Endothelial cell of umbilical vein (primary cell): Measurements from ENCODE around the gene SLC25A13. TPM values are rescaled to one million over a fixed set of nuclear protein-coding genes. Genes with fewer than 3 reads are reported as not detected.
"Not testable (repeated sequence)": the region's sequence is repeated elsewhere in the genome, so short reads cannot be mapped to it uniquely, and the experiment has no call there.

Experiments
- BruUV-seq: library from RNA; stranded (reverse); fragments of 400-500 nt; replicated peaks from 2 replicates; lab custom pipeline; 2021; lab: Mats Ljungman, UMichigan
- CTCF ChIA-PET: fragments of 300-600, 350-600 bp; sonication (Branson Sonifier 250); formaldehyde crosslinking; loops from one replicate; lab custom pipeline; 2021; ENCODE audit warnings: antibody characterized with exemption, inconsistent platforms; lab: Charles Lee
- POLR2A ChIA-PET: fragments of 300-600, 350-600 bp; sonication (Branson Sonifier 250); formaldehyde crosslinking; loops from one replicate; lab custom pipeline; 2021; ENCODE audit warnings: antibody characterized with exemption, inconsistent platforms; lab: Charles Lee
- DNase-seq: peaks from one replicate; pipeline ENCODE4 v3.0.0-alpha.2; 2011; ENCODE audit warnings: low read depth, low spot score
- FAIRE-seq: peaks from 2 replicates; lab custom pipeline; 2011; peaks lifted over from hg19 to GRCh38; lab: Jason Lieb, UNC
- H2AFZ ChIP-seq: 2 replicates; pipeline ENCODE4 v1.6.0; 2012; ENCODE audit warnings: low read depth, low read length, control low read depth, inconsistent platforms
- H3K27ac ChIP-seq: 2 replicates; pipeline ENCODE4 v1.5.1; 2011; ENCODE audit warnings: low read depth, mild to moderate bottlenecking, control low read depth, low read length, moderate library complexity; ENCODE audit not compliant: insufficient read depth
- H3K27me3 ChIP-seq, 2 experiments: 2 replicates each; pipeline versions ENCODE4 v1.6.0 to v1.6.1; 2011; ENCODE audit warnings: low read length in 2 of 2, mixed read lengths in 1 of 2; ENCODE audit not compliant: control insufficient read depth in 2 of 2, insufficient read depth in 2 of 2
- H3K36me3 ChIP-seq, 2 experiments: 2 replicates in 1 of 2; 3 replicates in 1 of 2; pipeline ENCODE4 v1.5.1; 2011; ENCODE audit warnings: low read length in 2 of 2, mild to moderate bottlenecking in 1 of 2, moderate library complexity in 1 of 2; ENCODE audit not compliant: control insufficient read depth in 2 of 2, insufficient read depth in 2 of 2; ENCODE audit errors: extremely low read depth in 1 of 2
- H3K4me1 ChIP-seq: 3 replicates; pipeline ENCODE4 v1.5.1; 2011; ENCODE audit warnings: mild to moderate bottlenecking, low read length; ENCODE audit not compliant: control insufficient read depth, insufficient read depth; ENCODE audit errors: extremely low read depth
- H3K4me2 ChIP-seq: 2 replicates; pipeline ENCODE4 v1.6.1; 2011; ENCODE audit warnings: low read length, control low read depth, mixed read lengths; ENCODE audit not compliant: insufficient read depth
- H3K4me3 ChIP-seq, 3 experiments: fragments of 200-600 bp in 1 of 3; sonication (generic), shearing (Covaris generic) in 1 of 3; replicated peaks in 1 of 3; 2 replicates each; pipeline ENCODE4 v1.5.1; 2011 to 2016; ENCODE audit warnings: control low read depth in 3 of 3, low read length in 3 of 3, mild to moderate bottlenecking in 2 of 3, inconsistent platforms in 1 of 3, low read depth in 1 of 3, moderate library complexity in 1 of 3; ENCODE audit not compliant: insufficient read depth in 1 of 3
- H3K79me2 ChIP-seq: 2 replicates; pipeline ENCODE4 v1.6.0; 2012; ENCODE audit warnings: low read length, inconsistent platforms; ENCODE audit not compliant: control insufficient read depth, insufficient read depth
- H3K9ac ChIP-seq: replicated peaks from 2 replicates; pipeline ENCODE3; 2011; ENCODE audit warnings: low read length, control low read depth; ENCODE audit not compliant: insufficient read depth; ENCODE audit errors: extremely low read depth
- H3K9me1 ChIP-seq: replicated peaks from 3 replicates; pipeline ENCODE4 v1.6.0; 2011; ENCODE audit warnings: mild to moderate bottlenecking, low read length; ENCODE audit not compliant: control insufficient read depth, insufficient read depth; ENCODE audit errors: extremely low read depth
- H3K9me3 ChIP-seq: replicated peaks from 2 replicates; pipeline ENCODE4 v1.5.1; 2012; ENCODE audit warnings: low read length, inconsistent platforms; ENCODE audit not compliant: control insufficient read depth, insufficient read depth
- H4K20me1 ChIP-seq: replicated peaks from 2 replicates; pipeline ENCODE3; 2011; ENCODE audit warnings: mild to moderate bottlenecking, low read length; ENCODE audit not compliant: control insufficient read depth, insufficient read depth; ENCODE audit errors: extremely low read depth
- EZH2 ChIP-seq: IDR thresholded peaks from 2 replicates; pipeline ENCODE4 v1.6.1; 2012; ENCODE audit warnings: borderline replicate concordance, low read depth, mild to moderate bottlenecking, moderate library complexity, low read length, inconsistent platforms; ENCODE audit not compliant: severe bottlenecking
- FOS ChIP-seq: IDR thresholded peaks from 2 replicates; pipeline ENCODE4 v1.6.1; 2011; ENCODE audit warnings: mild to moderate bottlenecking, low read length, moderate library complexity, borderline replicate concordance; ENCODE audit not compliant: insufficient read depth
- GATA2 ChIP-seq: IDR thresholded peaks from 2 replicates; pipeline ENCODE4 v1.7.0; 2011; ENCODE audit warnings: low read depth, mild to moderate bottlenecking, moderate library complexity, mixed read lengths, low read length; ENCODE audit not compliant: insufficient read length, insufficient read depth
- JUN ChIP-seq: IDR thresholded peaks from 2 replicates; pipeline ENCODE4 v1.6.1; 2011; ENCODE audit warnings: borderline replicate concordance, low read depth; ENCODE audit not compliant: insufficient read length, insufficient read depth
- MYC ChIP-seq: IDR thresholded peaks from one replicate; pipeline ENCODE4 v1.6.1; 2011; ENCODE audit warnings: mild to moderate bottlenecking, low read depth, low read length
- POLR2A ChIP-seq: IDR thresholded peaks from 2 replicates; pipeline ENCODE4 v1.6.1; 2012; ENCODE audit warnings: low read depth, mild to moderate bottlenecking, control low read depth, low read length
- POLR2AphosphoS5 ChIP-seq: IDR thresholded peaks from 2 replicates; pipeline ENCODE4 v1.6.1; 2012; ENCODE audit warnings: low read depth, mild to moderate bottlenecking, control low read depth, low read length, moderate library complexity; ENCODE audit not compliant: insufficient read depth
- dilution Hi-C: fragments of 300-500 bp; cut with MboI; formaldehyde crosslinking; loops from one replicate; pipeline ENCODE4 v1.15.0; 2019; ENCODE audit warnings: low sequenced_read_pairs; ENCODE audit not compliant: extremely low pct_ligation_motif_present
- intact Hi-C: fragments of 100-400 bp; cut with micrococcal nuclease; formaldehyde crosslinking; loops from one replicate; pipeline ENCODE4 v1.10.0; 2022
- polyA plus RNA-seq, 4 experiments: library from polyadenylated mRNA; depleted of rRNA in 3 of 4; stranded (reverse) in 3 of 4; unstranded in 1 of 4; fragments of >200 nt; gene quantifications; 2 replicates each; pipeline versions ENCODE4 v1.2.1 to v1.2.3, GENCODE V29; 2011 to 2012; ENCODE audit warnings: missing spikeins in 1 of 4
- total RNA-seq: library from RNA; stranded (reverse); gene quantifications from 2 replicates; pipeline ENCODE4 v1.2.3, GENCODE V29; 2021
- TF ChIP-seq, protein P1 (sequence below): IDR thresholded peaks from 2 replicates; pipeline ENCODE4 v1.6.1; 2011; ENCODE audit not compliant: insufficient read depth, insufficient read length
- TF ChIP-seq, protein P2 (sequence below), 2 donors: IDR thresholded peaks; 1 replicate in 1 of 2; 2 replicates in 1 of 2; pipeline ENCODE4 v1.5.1; 2011; ENCODE audit warnings: low read length in 2 of 2, mild to moderate bottlenecking in 2 of 2, moderate library complexity in 2 of 2, control low read depth in 1 of 2, inconsistent platforms in 1 of 2, low read depth in 1 of 2; ENCODE audit not compliant: insufficient read depth in 1 of 2; ENCODE audit errors: extremely low read depth in 1 of 2

SLC25A13 gene
- total and polyA plus RNA-seq, 2 donors (not counting 3 experiments of a cell fraction or from before 2014, with no cell fraction given) = 13.2 to 34.4 TPM

DNA sequence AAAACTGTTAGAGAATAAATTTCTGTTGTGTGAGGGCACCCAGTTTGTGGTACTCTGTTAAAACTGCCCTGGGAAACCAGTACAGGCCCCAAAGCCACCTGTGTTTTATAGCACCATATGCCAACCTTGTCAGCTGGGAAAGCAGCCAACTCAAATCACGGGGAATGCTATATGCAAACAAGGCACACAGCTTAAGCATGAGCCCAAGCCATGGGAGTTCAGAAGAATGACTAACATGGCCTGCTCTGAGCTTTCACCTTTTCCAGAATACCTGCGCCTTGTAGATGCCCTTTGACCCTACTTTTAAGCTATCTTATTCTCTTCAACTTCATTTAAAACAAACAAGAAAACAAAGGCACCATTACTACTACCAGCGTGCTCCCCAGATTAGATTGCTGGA, 5.5 kb upstream of the SLC25A13 start:
- POLR2A ChIA-PET = no interaction called here
- TF ChIP-seq POLR2A (no peak), FOS (no peak), POLR2AphosphoS5 (no peak), JUN (no peak), EZH2 (no peak), MYC (no peak), GATA2 (no peak)
- TF ChIP-seq, protein P1, sequence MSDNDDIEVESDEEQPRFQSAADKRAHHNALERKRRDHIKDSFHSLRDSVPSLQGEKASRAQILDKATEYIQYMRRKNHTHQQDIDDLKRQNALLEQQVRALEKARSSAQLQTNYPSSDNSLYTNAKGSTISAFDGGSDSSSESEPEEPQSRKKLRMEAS = no peak
- TF ChIP-seq, protein P2, sequence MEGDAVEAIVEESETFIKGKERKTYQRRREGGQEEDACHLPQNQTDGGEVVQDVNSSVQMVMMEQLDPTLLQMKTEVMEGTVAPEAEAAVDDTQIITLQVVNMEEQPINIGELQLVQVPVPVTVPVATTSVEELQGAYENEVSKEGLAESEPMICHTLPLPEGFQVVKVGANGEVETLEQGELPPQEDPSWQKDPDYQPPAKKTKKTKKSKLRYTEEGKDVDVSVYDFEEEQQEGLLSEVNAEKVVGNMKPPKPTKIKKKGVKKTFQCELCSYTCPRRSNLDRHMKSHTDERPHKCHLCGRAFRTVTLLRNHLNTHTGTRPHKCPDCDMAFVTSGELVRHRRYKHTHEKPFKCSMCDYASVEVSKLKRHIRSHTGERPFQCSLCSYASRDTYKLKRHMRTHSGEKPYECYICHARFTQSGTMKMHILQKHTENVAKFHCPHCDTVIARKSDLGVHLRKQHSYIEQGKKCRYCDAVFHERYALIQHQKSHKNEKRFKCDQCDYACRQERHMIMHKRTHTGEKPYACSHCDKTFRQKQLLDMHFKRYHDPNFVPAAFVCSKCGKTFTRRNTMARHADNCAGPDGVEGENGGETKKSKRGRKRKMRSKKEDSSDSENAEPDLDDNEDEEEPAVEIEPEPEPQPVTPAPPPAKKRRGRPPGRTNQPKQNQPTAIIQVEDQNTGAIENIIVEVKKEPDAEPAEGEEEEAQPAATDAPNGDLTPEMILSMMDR (IDR thresholded peaks at IDR 0.05; ENCODE audit: extremely low read depth in 1 of 2, insufficient read depth in 1 of 2, low read depth in 1 of 2, low read length in 2 of 2) = no peak
- Histone ChIP-seq H3K4me1 (peaks cover 10% of the 10 kb centered on the region), H3K9ac (no peak overlapping the region), H2AFZ (no peak overlapping the region), H3K27me3 (no peaks in the 10 kb centered on the region), H3K9me1 (no peaks in the 10 kb centered on the region), H3K4me3 (no peak overlapping the region), H3K27ac (no peak overlapping the region), H3K36me3 (no peaks in the 10 kb centered on the region), H3K79me2 (no peaks in the 10 kb centered on the region), H3K9me3 (no peaks in the 10 kb centered on the region), H3K4me2 (no peak overlapping the region), H4K20me1 (no peaks in the 10 kb centered on the region)
- no TSS peak for BruUV-seq
- intact Hi-C loops = loop anchor here (10.0 kb wide), 1 partner anchor 347 kb away; no protein-coding TSS in a partner anchor
- dilution Hi-C loops = no loop called here
- CTCF ChIA-PET = interaction anchor here (0.5 to 1.3 kb wide), 3 partner anchors 10 to 251 kb away, joined by 3 to 4 read pairs (median 3); no protein-coding TSS in a partner anchor
- no peak for FAIRE-seq
- DNase-seq = no peak

DNA sequence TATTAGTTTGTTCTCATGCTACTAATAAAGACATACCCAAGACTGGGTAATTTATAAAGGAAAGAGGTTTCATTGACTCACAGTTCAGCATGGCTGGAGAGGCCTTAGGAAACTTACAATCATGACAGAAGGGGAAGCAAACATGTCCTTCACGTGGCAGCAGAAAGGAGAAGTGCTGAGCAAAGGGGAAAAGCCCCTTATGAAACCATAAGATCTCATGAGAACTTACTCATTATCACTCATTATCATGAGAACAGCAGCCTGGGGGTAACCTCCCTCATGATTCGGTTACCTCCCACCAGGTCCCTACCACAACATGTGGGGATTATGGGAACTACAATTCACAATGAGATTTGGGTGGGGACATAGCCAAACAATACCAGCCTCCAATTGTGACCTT, 4.9 kb upstream of the SLC25A13 start:
- CTCF ChIA-PET = not testable (repeated sequence)

More for the DNA sequence above, 4.9 kb upstream of the SLC25A13 start:
- FAIRE-seq, BruUV-seq, DNase-seq, dilution Hi-C loops, H3K4me2 ChIP-seq, H3K27ac ChIP-seq, H3K27me3 ChIP-seq, POLR2A ChIA-PET, H3K4me3 ChIP-seq, H3K9me1 ChIP-seq, H2AFZ ChIP-seq, H3K9me3 ChIP-seq, H3K9ac ChIP-seq, H4K20me1 ChIP-seq, H3K36me3 ChIP-seq, H3K79me2 ChIP-seq: not testable (repeated sequence)
- H3K4me1 ChIP-seq = peaks cover 14% of the 10 kb centered on the region
- intact Hi-C loops = loop anchor here (10.0 kb wide), 1 partner anchor 348 kb away; no protein-coding TSS in a partner anchor
